Activated CD4-positive, alpha-beta T cell treated with anti-CD3 and anti-CD28 coated beads, Interleukin-2, amount 50 U/mL, for 16 hours (primary cell): ENCODE results near the gene HDAC6.

ENCODE experiments used
- DNase-seq: peaks from one replicate; pipeline ENCODE4 v3.0.0-alpha.2; 2020

HDAC6 gene

DNA sequence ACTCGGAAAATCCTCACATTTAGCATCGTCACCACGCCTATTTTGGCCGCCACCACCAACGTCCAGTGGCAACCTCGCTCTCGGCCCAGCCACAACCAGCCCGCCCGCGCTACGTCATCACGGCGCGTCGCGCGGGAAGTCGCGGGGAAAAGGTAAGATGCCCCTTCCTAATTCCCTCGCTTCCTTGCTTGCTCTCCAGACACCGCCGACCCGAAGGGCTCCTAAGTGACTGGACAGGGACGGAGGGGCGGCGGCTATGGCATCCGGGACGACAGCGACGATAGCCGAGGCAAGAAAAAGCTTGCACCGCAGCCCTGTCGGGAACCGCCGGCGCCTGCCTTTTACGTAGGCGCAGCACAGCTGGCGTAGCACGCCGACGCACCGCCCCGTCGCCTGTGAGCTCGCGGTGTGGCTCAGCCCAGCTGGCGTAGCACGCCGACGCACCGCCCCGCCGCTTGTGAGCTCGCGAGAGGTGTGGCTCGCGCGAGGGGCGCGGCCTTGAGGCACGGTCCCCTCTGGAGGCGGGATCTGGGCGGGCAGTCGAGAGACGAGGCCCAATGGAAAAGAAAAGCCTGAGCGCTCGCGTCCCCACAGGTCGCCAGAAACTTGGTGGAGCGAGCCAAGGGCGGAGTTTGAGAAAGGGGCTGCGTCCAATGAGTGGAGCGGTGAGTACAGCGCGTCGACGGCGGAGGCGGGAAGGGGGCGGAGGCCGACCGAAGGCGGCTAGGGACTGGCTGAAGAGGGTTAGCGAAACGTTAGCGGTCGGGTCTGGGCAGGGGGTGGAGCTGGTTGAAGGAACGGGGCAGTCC is at the start of gene HDAC6:
Gene HDAC6 (plus strand): TSS at position 788 of the 809 bp plus-strand sequence. CDS start 626 bp downstream, outside the sequence.
- peak; percentile 96 for DNase-seq

DNA sequence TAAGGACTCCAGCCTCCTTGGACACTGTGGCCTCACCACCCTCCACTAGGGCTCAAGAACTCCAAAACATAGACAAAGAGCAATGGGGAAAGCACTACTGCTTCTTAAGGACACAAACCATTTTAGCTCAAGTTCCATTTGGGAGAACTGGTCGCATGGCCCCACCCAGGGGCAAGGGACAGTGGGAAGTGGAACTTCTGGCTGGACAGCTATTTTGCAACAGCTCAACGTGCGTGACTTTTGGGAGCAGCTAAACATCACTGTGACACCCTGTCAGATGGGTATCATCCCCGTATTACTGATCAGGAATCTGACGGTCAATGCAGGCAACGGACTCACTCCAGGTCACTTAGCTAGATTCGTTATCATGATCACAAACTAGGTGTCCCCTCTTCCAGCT is 49.4 kb upstream of the HDAC6 start:
- DNase-seq = no peak

DNA sequence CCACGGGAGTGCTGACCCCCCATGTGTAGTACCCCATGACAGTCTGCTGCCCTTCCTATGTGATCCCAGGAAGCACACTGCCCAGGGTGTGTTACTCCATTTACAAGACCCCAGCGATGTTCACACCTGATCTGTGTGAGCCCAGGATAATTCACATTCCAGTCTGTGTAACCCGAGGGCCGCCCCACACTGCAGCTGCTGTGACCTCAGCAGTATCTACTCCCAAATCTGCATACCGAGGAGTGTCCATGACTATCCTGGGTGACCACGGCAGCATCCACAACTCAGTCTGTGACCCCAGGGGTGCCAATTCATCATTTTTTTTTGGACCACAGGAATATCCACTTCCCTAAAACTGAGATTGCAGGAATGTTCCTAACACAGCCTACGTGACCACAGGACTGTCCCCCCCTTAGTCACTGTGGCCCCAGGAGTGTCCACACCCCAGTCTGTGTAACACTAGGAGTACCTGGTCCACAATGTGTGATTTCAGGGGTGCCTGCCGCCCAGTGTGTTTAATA is 48.1 kb upstream of the HDAC6 start:
- no peak for DNase-seq

DNA sequence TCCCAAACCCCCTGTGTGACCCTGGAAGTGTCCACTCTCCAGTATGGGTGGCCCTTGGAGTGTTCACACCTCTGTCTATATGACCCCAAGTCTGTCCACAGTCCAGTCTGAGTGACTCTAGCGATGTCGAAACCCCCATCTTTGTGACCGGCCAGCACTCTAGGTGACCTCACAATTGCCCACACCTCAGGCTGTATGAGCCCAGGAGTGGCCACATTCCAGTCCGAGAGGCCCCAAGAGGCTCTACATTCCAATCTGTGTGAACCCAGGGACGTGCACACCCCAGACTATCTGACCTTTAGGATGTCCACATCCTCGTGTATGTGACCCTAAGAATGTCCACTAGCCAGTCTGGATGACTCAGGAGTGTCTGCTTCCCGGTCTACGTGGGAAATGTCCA is 47.6 kb upstream of the HDAC6 start:
- no peak for DNase-seq

DNA sequence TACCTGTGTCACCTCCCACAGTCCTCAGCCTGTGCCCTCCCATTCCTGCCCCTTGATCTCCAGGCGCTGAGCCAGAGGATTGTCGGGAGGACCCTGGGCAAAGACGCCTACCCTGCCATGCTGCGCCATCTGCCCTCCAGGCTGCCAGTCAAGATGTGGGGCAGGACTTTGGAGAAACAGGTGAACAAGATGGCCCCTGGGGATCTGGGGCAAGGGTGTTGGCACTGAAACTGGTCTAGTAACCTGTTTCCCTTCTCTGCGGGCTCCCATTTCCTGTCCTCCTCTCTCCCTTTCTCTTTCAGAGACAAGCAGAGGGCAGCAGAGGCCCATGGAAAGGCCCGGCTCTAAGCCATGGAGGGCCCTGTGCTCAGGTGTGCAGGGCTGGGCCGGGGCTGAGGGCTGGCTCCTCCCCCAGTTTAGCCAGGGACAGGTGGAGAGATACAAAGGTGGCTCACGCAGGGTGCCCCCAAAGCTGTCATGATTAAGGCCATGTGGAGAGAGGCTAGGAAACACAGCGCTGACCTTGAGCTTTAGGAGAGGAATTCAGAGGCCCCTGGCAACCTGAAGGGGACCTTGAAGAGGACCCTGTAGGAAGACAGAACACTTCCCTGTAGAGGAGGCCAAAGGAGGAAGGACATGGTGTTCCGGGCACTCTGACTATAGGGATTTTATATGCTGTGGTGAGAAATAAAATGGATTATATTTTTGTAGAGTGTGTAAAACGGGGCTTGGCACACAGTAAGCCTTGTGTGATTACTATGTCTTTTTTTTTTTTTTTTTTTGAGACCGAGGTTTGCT is 40.0 kb upstream of the HDAC6 start, which contains the start of gene GLOD5:
Gene GLOD5 (plus strand): TSS at position 74 of the 798 bp plus-strand sequence. CDS start 44 bp downstream, at position 118.
- DNase-seq = peak; percentile 6

DNA sequence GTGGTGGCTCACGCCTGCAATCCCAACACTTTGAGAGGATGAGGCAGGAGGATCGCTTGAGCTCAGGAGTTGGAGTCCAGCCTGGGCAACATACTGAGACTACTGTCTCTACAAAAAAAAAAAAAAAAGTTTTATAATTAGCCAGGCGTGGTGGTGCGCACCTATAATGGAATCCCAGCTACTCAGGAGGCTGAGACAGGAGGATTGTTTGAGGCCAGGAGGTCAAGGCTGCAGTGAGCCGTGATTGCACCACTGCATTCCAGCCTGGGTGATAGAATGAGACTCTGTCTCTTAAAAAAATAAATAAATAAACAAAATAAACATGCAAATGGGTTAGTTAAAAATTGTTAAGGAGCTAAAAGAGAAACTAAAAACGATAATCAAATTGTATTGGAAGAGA is 32.6 kb upstream of the HDAC6 start:
- no peak for DNase-seq

DNA sequence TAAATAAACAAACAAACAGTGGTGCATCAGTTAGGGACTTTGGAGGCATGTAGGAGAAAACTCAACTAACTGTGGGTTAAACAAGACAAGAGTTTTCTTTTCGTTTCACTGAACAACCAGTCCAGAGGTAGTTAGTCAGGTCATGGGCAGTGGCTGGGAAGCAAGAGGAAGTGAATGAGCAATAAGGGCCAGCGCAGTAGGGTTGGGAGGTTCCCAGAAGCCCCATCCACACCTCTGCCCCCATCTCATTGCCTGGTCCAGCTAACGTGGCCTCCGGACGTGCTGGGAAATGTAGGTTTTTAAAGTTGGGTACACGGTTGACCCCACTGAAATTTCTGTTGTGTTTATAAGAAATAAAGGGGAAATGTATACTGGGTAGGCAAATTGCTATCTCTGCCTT is 31.6 kb upstream of the HDAC6 start:
- DNase-seq = no peak

DNA sequence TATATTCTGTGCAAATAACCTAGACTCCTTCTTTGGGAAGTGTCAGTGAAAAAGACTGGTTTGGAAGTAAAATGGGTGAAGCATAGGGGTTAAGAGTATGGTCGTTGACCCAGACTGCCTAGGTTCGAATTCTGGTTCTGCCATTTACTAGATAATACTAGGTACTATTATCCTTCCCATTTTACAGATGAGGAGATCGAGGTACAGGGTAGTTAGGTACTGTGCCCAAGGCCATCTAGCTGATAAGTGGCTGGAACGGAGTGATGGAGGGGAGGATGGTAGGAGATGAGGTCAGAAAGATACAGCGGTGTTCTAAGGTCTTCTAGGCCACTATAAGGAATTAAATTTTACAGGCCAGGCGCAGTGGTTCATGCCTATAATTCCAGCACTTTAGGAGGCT is 29.3 kb upstream of the HDAC6 start:
- DNase-seq = no peak

DNA sequence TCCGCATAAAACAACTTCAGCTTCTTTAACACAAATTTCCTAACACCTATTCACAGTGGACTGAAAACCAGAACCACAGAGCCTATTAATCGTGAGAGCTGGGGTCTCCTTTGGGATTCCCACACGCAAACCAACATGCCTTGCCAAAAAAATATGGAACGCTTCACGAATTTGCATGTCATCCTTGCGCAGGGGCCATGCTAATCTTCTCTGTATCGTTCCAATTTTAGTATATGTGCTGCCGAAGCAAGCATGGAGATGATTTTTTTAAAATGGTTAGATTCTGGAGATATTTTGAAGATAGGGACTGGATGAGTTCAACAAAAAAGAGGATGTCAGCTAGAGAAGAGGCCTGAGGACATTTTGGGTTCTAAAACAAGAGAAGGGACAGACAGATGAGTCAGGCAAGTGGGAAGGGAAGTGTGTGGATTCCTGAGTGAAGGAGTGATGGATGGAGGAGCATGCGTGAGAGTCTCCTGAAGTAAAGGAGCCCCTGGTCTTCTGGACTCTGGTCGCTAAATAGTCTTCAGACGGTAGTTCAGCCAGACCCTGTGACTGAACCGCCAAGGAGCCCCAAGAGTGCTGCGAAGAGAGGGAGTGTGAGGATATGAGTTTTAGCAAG is 24.9 kb upstream of the HDAC6 start:
- DNase-seq = no peak

DNA sequence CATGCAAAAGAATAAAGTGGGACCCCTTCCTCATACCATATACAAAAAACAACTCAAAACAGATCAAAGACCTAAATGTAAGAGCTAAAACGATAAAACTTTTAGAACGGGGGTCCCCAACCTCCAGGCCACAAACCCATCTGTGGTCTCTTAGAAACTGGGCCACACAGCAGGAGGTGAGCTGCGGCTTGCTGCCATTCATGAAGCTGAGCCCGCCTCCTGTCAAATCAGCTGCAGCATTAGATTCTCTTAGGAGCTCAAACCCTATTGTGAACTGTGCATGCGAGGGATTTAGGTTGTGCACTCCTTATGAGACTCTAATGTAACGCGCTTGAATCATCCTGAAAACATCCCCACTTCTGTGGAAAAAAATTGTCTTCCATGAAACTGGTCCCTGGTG is 22.5 kb upstream of the HDAC6 start:
- no peak for DNase-seq

DNA sequence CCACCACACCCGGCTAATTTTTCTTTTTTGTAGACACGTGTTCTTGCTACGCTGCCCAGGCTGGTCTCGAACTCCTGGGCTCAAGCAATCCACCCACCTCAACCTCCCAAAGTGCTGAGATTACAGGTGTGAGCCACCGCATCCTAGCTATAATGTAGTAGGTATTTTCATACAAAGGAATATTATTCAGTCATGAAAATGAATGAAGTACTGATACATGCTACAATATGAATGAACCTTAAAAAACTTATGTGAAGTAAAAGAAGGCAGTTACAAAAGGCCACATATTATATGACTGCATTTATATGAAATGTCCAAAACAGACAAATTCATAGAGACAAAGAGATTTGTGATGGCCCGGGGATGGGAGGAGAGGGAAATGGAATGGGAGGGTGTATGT is 20.2 kb upstream of the HDAC6 start:
- no peak for DNase-seq

DNA sequence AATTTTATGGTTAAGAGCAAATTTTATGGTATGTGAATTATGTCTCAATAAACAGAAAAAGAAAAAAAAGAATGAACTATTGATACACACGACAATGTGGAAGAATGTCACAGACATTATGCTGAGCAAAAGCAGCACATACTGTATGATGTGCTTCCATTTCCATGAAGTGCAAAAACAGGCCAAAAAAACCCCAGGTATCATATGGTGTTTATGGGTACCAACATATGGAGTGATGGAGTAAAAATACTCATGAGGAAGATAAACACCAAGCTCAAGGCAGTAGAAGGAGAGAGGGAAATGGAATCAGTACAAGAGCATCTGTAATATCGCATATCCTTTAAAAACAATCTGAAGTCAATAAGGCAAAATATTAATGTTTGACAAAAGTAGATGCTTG is 19.7 kb upstream of the HDAC6 start:
- DNase-seq = no peak

DNA sequence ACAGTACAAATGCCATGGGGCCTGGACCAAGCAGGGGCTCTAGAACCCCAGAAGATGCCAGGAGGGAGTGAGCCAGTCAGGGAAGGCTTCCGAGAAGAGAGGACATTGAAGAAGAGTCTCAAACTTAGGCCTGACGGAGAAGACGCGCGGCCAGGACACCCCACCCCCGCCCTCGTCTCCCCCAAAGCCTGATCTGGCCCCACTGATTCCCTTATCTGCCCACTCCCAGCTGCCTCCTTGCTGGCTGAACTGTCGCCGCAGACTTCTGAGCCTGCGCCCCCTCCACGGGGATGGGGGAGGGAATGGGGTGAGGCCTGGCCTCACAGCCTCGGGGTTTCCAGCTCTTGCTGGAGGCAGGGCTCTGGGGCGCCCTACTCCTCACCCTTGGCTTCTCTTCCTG is 19.1 kb upstream of the HDAC6 start:
- DNase-seq = no peak

DNA sequence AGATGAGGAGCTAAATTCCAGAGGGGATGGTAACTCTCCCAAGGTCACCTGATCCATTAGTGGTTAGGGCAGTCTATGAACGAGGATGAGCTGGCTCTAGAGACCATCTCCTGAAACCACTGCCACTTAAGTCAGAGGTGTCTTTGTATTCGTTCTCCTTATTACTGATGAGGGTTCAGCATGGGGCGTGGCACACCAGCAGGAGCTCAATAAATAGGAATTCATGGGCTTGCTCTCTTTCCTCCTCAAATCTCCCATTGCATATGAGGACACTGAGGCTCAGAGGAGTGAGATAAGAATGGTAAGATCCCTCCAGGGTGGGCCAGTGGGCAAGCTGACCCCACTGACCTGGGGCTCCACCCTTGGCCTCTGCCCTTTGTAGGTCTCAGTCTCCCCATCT is 17.1 kb upstream of the HDAC6 start:
- no peak for DNase-seq

DNA sequence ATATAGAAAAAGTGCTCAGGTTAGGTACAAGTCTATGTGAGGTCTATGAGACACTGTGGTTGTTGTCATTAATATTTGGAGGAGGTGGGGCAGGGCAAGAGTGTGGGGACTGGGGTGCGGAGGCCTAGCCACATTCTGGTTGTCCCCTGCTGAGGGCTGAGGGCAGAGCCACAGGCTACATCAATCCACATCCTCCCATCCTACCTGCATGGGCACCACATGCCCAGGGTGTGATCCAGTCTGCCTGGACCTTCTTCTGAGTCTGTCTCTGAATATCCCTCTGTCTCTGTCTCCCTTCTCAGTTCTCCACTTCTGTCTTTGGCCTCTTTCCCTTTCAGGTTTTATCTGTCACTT is 16.7 kb upstream of the HDAC6 start:
- DNase-seq = no peak

DNA sequence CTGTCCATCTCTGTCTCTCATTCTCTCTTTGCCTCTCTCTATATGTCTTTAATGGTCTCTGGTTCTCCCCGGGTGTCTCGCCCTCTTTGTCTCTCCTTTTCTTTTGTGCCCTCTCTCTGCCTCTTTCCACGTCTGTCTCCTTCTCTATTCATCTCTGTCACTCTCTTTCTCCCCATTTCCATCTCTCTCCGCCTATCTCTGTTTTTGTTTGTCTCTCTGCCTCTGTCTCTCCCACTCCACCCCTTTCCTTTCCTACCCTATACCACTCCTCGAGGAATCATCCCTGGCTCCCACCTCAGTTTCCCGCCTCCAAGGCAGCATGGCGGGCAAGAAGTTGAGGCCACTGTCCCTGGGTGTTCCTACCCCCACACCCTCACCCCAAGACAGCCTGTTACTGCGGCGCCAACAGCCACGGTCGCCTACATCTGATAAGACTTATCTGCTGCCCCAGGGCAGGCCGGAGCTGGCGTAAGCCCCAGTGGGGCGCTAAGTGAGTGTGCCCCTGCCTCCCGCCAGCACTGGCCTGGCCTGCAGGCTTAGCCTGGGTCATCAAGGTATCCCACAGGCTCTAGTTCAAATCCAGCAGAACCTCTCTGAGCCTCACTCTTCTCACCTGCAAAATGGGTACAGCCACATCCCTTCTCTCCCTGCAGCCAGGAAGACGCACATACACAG is 16.2 kb upstream of the HDAC6 start:
- no peak for DNase-seq

DNA sequence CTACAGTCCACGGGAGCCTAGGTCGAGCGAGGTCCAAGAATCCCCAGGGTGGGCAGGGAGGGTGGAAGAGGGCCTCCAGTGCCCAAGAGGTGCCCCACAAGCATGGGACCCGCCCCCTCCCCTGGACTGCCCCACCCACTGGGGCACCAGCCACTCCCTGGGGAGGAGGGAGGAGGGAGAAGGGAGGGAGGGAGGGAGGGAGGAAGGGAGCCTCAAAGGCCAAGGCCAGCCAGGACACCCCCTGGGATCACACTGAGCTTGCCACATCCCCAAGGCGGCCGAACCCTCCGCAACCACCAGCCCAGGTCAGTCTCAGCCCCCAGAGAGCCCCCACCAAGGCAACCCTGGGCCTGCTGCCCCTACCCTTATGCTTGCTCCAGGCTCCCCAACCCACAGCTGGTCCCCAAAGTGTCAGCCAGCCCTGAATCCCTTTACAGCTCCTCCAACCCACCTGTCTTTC is 15.5 kb upstream of the HDAC6 start, which contains the start of gene GATA1:
Gene GATA1 (plus strand): TSS at position 250 of the 460 bp plus-strand sequence. CDS start 4,520 bp downstream, outside the sequence.
- no peak for DNase-seq

DNA sequence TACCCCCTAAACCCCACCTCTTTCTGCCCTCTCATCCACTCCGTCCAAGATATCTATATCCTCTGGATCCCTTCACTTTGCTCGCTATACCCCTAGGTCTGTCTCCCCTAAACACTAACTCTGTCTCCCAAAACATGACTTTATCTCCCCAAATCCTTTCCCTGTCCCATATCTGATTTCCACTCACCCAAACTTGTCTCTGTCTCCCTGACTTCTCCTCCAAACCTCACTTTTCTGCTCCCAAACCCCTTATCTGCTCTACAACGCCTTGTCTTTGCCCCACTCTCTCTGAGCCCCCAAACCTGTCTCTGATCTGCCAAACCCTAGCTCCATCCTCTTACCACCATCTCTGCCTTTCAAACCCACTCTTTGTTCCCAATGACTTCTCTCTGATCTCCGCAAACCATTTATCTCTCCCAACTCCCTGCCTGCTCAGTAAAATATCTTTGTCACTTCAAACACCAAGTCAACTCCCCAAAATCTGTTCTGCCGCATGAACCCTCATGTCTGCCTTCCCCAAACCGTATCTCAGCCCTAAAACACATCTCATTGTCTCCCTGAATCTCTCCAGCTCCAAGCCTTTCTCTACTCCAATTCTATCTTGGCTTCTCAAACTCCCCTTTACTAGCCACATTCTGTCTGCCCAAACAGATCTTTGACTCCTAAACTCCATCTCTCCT is 14.9 kb upstream of the HDAC6 start:
- DNase-seq = no peak

DNA sequence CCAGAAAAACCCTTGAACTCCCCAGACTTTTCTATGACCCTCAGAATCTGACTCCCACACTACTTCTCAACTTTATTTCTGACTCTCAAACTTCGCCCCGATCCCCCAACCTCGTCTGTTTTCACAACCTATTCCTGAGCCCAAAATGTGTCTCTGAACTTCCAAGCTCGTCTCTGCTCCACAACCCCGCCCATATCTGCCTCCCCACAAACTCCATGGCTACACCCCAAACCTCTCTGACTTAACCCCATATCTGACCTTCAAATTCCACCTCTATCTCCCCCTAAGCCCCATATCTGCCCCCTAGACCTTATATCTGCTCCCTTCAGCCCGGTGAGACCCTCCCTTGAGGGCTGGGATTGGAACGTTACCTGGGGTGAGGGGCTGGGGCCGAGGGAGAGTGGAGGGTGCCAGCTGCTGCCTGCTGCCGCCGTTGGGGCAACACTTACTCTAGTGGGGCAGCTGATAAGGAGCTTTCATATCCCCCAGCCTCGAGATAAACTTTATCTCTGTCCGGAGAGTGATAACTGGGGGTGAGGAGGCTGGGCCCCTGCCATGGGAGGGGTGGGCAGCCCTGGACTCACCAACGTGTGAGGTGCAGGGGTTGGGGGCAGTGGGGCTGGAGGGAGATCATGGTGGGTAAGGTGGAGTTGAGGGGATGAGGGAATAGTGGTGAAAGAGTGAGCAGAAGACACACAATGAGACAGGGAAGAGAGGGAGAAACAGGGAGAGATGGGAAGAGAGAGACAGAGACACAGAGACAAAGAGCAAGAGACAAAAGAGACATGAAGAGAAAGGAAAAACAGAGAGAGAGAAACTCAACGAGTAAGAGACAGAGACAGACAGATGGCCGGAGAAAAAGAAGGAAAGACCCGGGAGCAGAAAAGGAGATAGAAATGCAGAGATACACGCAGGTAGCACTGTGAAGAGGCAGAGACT is 14.1 kb upstream of the HDAC6 start:
- DNase-seq = no peak

DNA sequence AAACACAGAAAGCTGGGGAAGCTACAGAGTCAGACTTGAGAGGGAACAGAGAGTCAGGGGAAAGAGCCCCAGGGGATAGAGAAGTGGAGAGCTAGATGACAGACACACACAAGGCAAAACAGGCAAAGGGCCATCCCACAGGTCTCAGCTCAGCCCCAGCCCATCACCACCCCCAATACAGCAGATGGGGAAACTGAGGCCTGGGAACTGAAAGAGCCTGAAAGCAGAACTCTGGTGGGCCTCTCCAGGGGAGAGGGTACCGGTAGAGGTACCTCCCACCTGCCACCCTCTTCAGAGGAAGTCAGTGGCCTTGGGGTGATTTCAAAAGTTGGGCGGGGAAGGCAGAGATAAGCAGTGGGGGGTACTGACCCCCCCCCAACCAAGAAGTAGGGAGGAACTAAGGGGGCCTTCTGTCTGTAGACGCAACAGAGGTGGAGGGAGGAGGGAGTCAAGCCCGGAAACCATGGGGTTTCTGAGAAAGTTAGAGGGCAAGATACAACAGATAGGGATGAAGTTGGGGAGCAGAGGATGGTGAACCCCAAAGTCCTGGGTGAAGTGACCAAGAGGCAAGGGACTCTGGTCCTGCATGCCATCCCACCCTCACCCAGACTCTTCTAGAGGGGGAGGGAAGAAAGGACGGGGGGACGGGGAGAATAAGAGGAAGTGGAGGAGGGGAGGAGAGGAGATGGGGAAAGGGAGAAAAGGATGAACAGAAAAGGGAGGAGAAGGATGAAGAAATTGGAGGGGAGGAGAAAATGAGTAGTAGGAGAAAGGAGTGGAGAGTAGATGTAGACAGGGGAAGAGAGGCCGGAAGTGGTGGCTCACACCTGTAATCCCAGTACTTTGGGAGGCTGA is 12.3 kb upstream of the HDAC6 start:
- no peak for DNase-seq
